VCaP (cell line): Measurements from ENCODE around the gene DDAH1.

Source experiments
- H3K27ac ChIP-seq: fragments of 450-650 bp; 2 replicates; pipeline ENCODE4 v1.5.1; 2017
- TF ChIP-seq, protein P1 (sequence below): fragments of 450-650 bp; conservative IDR thresholded peaks from 2 replicates; pipeline ENCODE4 v1.5.1; 2017; ENCODE audit warnings: mild to moderate bottlenecking, moderate library complexity

The DDAH1 gene

DNA sequence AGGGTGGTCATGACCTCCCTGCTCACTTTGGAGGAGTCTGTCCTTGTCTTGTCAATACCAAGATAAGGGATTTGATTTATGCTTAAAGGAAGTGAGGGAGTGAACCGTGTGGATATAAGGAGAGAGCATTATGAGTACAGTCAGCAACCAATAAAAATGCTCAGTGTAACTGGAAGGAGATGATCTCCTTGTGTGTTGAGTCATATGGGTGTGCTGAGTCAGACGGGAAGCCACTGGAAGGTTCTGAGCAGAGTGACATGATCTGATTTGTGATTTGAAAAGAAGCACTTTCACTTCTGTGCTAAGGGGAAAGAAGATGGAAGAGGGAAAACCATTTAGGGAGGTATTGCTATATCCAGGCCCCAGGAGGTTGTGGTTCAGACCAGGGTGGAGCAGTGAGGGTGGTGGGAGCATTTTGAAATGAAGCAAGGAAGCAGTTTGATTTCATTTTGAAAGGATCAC is 186.1 kb downstream of the DDAH1 start:
- TF ChIP-seq, protein P1, sequence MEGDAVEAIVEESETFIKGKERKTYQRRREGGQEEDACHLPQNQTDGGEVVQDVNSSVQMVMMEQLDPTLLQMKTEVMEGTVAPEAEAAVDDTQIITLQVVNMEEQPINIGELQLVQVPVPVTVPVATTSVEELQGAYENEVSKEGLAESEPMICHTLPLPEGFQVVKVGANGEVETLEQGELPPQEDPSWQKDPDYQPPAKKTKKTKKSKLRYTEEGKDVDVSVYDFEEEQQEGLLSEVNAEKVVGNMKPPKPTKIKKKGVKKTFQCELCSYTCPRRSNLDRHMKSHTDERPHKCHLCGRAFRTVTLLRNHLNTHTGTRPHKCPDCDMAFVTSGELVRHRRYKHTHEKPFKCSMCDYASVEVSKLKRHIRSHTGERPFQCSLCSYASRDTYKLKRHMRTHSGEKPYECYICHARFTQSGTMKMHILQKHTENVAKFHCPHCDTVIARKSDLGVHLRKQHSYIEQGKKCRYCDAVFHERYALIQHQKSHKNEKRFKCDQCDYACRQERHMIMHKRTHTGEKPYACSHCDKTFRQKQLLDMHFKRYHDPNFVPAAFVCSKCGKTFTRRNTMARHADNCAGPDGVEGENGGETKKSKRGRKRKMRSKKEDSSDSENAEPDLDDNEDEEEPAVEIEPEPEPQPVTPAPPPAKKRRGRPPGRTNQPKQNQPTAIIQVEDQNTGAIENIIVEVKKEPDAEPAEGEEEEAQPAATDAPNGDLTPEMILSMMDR, result no peak
- H3K27ac ChIP-seq, result no peak overlapping the region

GRCh38 chr1:85277802-85278201 is 187.2 kb downstream of the DDAH1 start:
- H3K27ac ChIP-seq, result peak overlapping the region; percentile 86
- TF ChIP-seq, protein P1, result no peak

GRCh38 chr1:85276978-85277639 is 187.8 kb downstream of the DDAH1 start:
- TF ChIP-seq, protein P1, result no peak

DNA sequence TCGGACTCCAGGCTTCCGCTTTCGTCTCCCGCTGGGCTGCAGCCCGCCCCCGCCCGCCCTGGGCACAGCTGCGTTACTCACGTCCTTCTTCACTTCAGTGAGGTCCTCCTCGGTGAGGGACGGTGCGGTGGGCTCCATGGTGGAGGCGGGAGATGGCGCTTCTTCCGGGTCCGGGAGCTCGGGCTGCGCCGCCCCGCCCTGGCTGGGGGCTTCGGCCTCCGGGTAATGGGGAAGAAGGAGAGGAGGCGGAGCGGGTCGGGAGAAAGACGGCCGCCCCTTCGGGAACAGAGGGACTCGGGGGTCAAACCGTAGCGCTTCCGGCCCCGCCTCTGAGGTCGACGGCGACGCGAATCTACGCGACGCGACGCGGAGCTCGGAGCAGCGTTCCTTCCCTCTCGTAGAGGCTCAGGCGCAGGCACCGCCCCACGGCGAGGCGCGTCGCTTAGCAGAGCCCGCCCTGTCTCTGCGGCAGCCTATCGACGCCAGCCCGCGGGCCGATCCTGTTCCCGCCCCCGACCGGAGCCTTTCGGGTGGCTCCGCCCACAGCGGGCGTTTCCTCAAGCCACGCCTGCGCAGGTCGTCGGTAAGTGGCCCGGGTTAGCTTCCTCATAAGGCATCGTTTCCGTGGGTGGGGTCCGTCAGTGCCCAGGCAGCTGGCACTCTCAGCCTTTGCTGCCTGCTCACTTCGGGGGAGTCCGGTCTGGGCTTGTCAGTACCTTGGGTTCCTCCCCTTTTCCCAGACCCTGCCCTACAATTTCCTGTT is 188.6 kb downstream of the DDAH1 start, which contains the start of gene BCL10:
Gene BCL10, minus strand, starts transcription at position 418 of the 763 bp plus-strand sequence. Its CDS starts 280 bp downstream, at position 138.
- peak within 1 kb of the TSS; percentile 86 for H3K27ac ChIP-seq

More at GRCh38 chr1:85276978-85277639, 187.8 kb downstream of the DDAH1 start:
- H3K27ac ChIP-seq, result peak overlapping the region; percentile 86

GRCh38 chr1:85275701-85276214 is 189.2 kb downstream of the DDAH1 start:
- H3K27ac ChIP-seq, result peak overlapping the region; percentile 86
- TF ChIP-seq, protein P1, result no peak

More for the DNA sequence above, 188.6 kb downstream of the DDAH1 start, which contains the start of gene BCL10:
- TF ChIP-seq, protein P1, result no peak

- peak overlapping the region; percentile 86; the same call in 1 of the 2 replicates for H3K27ac ChIP-seq
- TF ChIP-seq, protein P1, result no peak
These were observed 189.9 kb downstream of the DDAH1 start for GRCh38 chr1:85274969-85275453.

GRCh38 chr1:85273397-85273796 is 191.6 kb downstream of the DDAH1 start:
- H3K27ac ChIP-seq, result no peak overlapping the region
- TF ChIP-seq, protein P1, result no peak
